DOHH2 (cell line): ENCODE data around the gene TRMT112.

Experiments
- H3F3A ChIP-seq: fragments of 200-600 bp; sonication (generic), shearing (Covaris generic); 2 replicates; pipeline ENCODE4 v1.6.0; 2016; ENCODE audit warnings: antibody characterized with exemption, mild to moderate bottlenecking; ENCODE audit not compliant: control insufficient read depth, insufficient read depth
- H3K27ac ChIP-seq: fragments of 200-600 bp; sonication (generic); 2 replicates; pipeline ENCODE4 v1.5.1; 2014; ENCODE audit warnings: low read depth, mild to moderate bottlenecking, low read length, moderate library complexity
- H3K27me3 ChIP-seq: fragments of 200-600 bp; sonication (generic); 2 replicates; pipeline ENCODE4 v1.6.1; 2014; ENCODE audit warnings: mild to moderate bottlenecking, low read length, mixed read lengths; ENCODE audit not compliant: control insufficient read depth
- H3K36me3 ChIP-seq: fragments of 200-600 bp; sonication (generic); 2 replicates; pipeline ENCODE4 v1.6.1; 2014; ENCODE audit warnings: mild to moderate bottlenecking, low read length, moderate library complexity, mixed read lengths; ENCODE audit not compliant: control insufficient read depth
- H3K4me1 ChIP-seq: fragments of 200-600 bp; sonication (generic); 2 replicates; pipeline ENCODE4 v1.6.1; 2014; ENCODE audit warnings: mild to moderate bottlenecking, low read length, mixed read lengths; ENCODE audit not compliant: control insufficient read depth
- H3K4me2 ChIP-seq: fragments of 200-600 bp; sonication (generic); 2 replicates; pipeline ENCODE4 v1.6.0; 2014; ENCODE audit warnings: mild to moderate bottlenecking, low read length, moderate library complexity
- H3K4me3 ChIP-seq: fragments of 200-600 bp; sonication (generic); 2 replicates; pipeline ENCODE4 v1.5.1; 2014; ENCODE audit warnings: mild to moderate bottlenecking, low read length, mixed read lengths
- H3K79me2 ChIP-seq: fragments of 200-600 bp; sonication (generic); 2 replicates; pipeline ENCODE4 v1.6.1; 2014; ENCODE audit warnings: mild to moderate bottlenecking, low read length, mixed read lengths; ENCODE audit not compliant: control insufficient read depth
- H3K9me2 ChIP-seq: fragments of 200-600 bp; sonication (generic); replicated peaks from 2 replicates; pipeline ENCODE4 v1.6.1; 2014; ENCODE audit warnings: mild to moderate bottlenecking, low read length, mixed read lengths; ENCODE audit not compliant: control insufficient read depth
- H3K9me3 ChIP-seq: fragments of 200-600 bp; sonication (generic); 2 replicates; pipeline ENCODE4 v1.6.1; 2014; ENCODE audit warnings: antibody characterized with exemption, low read length, mixed read lengths; ENCODE audit not compliant: control insufficient read depth, insufficient read depth
- H4K20me1 ChIP-seq: fragments of 200-600 bp; sonication (generic); 2 replicates; pipeline ENCODE4 v1.6.0; 2014; ENCODE audit warnings: low read depth, mild to moderate bottlenecking, antibody characterized with exemption, low read length, moderate library complexity; ENCODE audit not compliant: control insufficient read depth, insufficient read depth
- EZH2phosphoT487 ChIP-seq: fragments of 200-600 bp; sonication (generic); IDR thresholded peaks from 2 replicates; pipeline ENCODE4 v1.6.1; 2017; ENCODE audit warnings: borderline replicate concordance, mild to moderate bottlenecking, antibody characterized with exemption, low read length, moderate library complexity, mixed read lengths
- TF ChIP-seq, protein P1 (sequence below): fragments of 200-600 bp; sonication (generic); IDR thresholded peaks from one replicate; pipeline ENCODE4 v1.5.1; 2014; ENCODE audit warnings: antibody characterized with exemption, mild to moderate bottlenecking, low read depth, low read length; ENCODE audit not compliant: poor library complexity, severe bottlenecking

Gene TRMT112

GRCh38 chr11:64290352-64291261, 26.8 kb downstream of the TRMT112 start:
- no peak overlapping the region for H3K4me3 ChIP-seq
- no peaks in the 10 kb centered on the region for H3K9me2 ChIP-seq
- H3K27ac ChIP-seq: no peak overlapping the region
- peaks cover 9% of the 10 kb centered on the region for H3K4me1 ChIP-seq
- no peak overlapping the region for H3K4me2 ChIP-seq
- peaks cover 44% of the 10 kb centered on the region for H3K27me3 ChIP-seq
- H3K79me2 ChIP-seq: no peaks in the 10 kb centered on the region; the same call in 1 of the 2 replicates
- H3K36me3 ChIP-seq: no peaks in the 10 kb centered on the region
- no peak for TF ChIP-seq EZH2phosphoT487
- TF ChIP-seq, protein P1, sequence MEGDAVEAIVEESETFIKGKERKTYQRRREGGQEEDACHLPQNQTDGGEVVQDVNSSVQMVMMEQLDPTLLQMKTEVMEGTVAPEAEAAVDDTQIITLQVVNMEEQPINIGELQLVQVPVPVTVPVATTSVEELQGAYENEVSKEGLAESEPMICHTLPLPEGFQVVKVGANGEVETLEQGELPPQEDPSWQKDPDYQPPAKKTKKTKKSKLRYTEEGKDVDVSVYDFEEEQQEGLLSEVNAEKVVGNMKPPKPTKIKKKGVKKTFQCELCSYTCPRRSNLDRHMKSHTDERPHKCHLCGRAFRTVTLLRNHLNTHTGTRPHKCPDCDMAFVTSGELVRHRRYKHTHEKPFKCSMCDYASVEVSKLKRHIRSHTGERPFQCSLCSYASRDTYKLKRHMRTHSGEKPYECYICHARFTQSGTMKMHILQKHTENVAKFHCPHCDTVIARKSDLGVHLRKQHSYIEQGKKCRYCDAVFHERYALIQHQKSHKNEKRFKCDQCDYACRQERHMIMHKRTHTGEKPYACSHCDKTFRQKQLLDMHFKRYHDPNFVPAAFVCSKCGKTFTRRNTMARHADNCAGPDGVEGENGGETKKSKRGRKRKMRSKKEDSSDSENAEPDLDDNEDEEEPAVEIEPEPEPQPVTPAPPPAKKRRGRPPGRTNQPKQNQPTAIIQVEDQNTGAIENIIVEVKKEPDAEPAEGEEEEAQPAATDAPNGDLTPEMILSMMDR: no peak
- H3K9me3 ChIP-seq: no peaks in the 10 kb centered on the region
- H4K20me1 ChIP-seq: no peaks in the 10 kb centered on the region
- H3F3A ChIP-seq: no peaks in the 10 kb centered on the region

- Histone ChIP-seq H3K4me2 (no peak overlapping the region), H3K79me2 (peaks cover 2% of the 10 kb centered on the region), H3K36me3 (no peaks in the 10 kb centered on the region), H3K9me2 (no peaks in the 10 kb centered on the region), H3K27ac (no peak overlapping the region), H3K4me1 (peaks cover 11% of the 10 kb centered on the region), H3K9me3 (no peaks in the 10 kb centered on the region), H3K4me3 (no peak overlapping the region), H4K20me1 (no peaks in the 10 kb centered on the region), H3F3A (peaks cover 2% of the 10 kb centered on the region; the same call in 1 of the 2 replicates), H3K27me3 (peaks cover 31% of the 10 kb centered on the region)
- TF ChIP-seq, protein P1: no peak
- no peak for TF ChIP-seq EZH2phosphoT487
Observed at GRCh38 chr11:64289002-64289564, 28.3 kb downstream of the TRMT112 start.

GRCh38 chr11:64288353-64288750, 29.0 kb downstream of the TRMT112 start:
- Histone ChIP-seq H3K4me1 (peaks cover 17% of the 10 kb centered on the region), H3K79me2 (peaks cover 8% of the 10 kb centered on the region), H3K9me2 (no peaks in the 10 kb centered on the region), H3K27ac (no peak overlapping the region), H4K20me1 (no peaks in the 10 kb centered on the region), H3K4me2 (no peak overlapping the region), H3K4me3 (no peak overlapping the region), H3K36me3 (no peaks in the 10 kb centered on the region), H3K27me3 (peaks cover 24% of the 10 kb centered on the region), H3K9me3 (no peaks in the 10 kb centered on the region), H3F3A (peaks cover 2% of the 10 kb centered on the region; the same call in 1 of the 2 replicates)
- TF ChIP-seq EZH2phosphoT487: no peak
- TF ChIP-seq, protein P1: no peak
